ENCODE data around the gene TCTN2. TPM values are rescaled to one million over a fixed set of nuclear protein-coding genes. Genes with fewer than 3 reads are reported as not detected.

The TCTN2 gene
- total and polyA plus RNA-seq, 10 of the 15 experiments (the other 5 are each of a cell fraction or from before 2014, with no cell fraction given), result 0.55 to 5.5 (median 3.3) TPM

DNA sequence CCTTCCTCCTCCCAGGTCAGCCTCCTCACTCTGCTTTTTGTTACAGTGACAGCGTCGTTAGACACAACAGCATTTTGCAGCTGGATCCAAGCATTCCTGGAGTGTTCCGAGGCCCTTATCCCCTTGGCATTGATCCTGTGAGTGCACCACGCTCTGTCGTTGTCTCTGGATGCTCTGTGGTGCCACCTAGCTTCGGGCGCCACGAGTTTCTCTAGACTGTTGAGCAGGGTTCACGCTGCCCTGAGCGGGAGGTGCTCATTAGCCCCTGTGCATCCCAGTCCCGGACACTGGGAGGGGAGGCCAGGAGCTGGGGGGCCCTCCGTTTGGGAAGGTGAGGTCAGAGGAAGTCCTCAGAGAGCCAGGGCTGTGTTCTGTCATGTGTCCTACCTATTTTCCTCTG lies 73.9 kb downstream of the TCTN2 start (continued):
- TF ChIP-seq, protein P1, sequence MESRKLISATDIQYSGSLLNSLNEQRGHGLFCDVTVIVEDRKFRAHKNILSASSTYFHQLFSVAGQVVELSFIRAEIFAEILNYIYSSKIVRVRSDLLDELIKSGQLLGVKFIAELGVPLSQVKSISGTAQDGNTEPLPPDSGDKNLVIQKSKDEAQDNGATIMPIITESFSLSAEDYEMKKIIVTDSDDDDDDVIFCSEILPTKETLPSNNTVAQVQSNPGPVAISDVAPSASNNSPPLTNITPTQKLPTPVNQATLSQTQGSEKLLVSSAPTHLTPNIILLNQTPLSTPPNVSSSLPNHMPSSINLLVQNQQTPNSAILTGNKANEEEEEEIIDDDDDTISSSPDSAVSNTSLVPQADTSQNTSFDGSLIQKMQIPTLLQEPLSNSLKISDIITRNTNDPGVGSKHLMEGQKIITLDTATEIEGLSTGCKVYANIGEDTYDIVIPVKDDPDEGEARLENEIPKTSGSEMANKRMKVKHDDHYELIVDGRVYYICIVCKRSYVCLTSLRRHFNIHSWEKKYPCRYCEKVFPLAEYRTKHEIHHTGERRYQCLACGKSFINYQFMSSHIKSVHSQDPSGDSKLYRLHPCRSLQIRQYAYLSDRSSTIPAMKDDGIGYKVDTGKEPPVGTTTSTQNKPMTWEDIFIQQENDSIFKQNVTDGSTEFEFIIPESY (IDR thresholded peaks at IDR 0.05), result no peak
- TF ChIP-seq SIX5 (IDR thresholded peaks at IDR 0.05; ENCODE audit: low read depth, low read length, severe bottlenecking) (no peak), CHD1 (IDR thresholded peaks at IDR 0.05; ENCODE audit: low read depth, low read length) (no peak), ZNF207 (IDR thresholded peaks at IDR 0.05; ENCODE audit: borderline replicate concordance) (no peak), HDAC6 (IDR thresholded peaks at IDR 0.05; ENCODE audit: unreplicated experiment) (no peak)
- TF ChIP-seq, protein P2, sequence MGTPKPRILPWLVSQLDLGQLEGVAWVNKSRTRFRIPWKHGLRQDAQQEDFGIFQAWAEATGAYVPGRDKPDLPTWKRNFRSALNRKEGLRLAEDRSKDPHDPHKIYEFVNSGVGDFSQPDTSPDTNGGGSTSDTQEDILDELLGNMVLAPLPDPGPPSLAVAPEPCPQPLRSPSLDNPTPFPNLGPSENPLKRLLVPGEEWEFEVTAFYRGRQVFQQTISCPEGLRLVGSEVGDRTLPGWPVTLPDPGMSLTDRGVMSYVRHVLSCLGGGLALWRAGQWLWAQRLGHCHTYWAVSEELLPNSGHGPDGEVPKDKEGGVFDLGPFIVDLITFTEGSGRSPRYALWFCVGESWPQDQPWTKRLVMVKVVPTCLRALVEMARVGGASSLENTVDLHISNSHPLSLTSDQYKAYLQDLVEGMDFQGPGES (IDR thresholded peaks at IDR 0.05), result no peak

DNA sequence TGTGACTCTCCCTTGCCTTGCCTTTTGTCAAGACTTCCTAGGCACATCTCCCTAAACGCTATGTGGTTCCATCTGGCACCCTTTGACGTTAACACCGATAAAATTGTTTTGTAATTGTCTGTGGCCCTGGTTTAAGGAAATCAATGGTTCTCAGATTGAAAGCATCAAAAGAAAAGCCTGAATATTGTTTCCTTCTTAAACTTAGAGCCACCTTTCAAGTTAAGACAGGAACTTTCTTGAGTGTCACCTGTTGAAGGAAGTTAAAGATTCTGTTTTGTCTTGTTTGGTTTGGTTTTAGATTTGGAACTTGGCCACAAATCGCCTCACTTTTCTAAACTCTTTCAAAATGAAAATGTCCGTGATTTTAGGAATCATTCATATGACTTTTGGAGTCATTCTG lies 76.4 kb downstream of the TCTN2 start:
- no peak overlapping the region for H2AFZ ChIP-seq (ENCODE audit: control insufficient read depth, low read depth, low read length)
- ATAC-seq (no peak), DNase-seq (ENCODE audit: low read depth, low spot score) (no peak), FAIRE-seq (no peak)
- in situ Hi-C loops (cut with MboI), result no loop called here
- no peaks in the 10 kb centered on the region for H3K9me3 ChIP-seq (replicated peaks; ENCODE audit: control insufficient read depth, insufficient read depth, low read length)
- H3K27me3 ChIP-seq (replicated peaks in 1 of 2; ENCODE audit: control insufficient read depth in 2 of 2, insufficient read depth in 2 of 2, low read length in 1 of 2), result no peaks in the 10 kb centered on the region
- no peak overlapping the region for H3K9ac ChIP-seq (ENCODE audit: control insufficient read depth, insufficient read depth, low read length)
- H3K36me3 ChIP-seq (ENCODE audit: control insufficient read depth in 2 of 2, insufficient read depth in 2 of 2, low read length in 1 of 2), result peaks cover 13 to 29% of the 10 kb centered on the region in 2 experiments
- no peaks in the 10 kb centered on the region for H4K20me1 ChIP-seq (ENCODE audit: control insufficient read depth, insufficient read depth)
- CTCF ChIA-PET, result interaction anchor here (1.1 kb wide), 1 partner anchor 12 kb away, joined by 3 read pairs; no protein-coding TSS in a partner anchor
- intact Hi-C loops (cut with micrococcal nuclease; ENCODE audit: unreplicated experiment), result no loop called here
- no peak overlapping the region for H3K4me2 ChIP-seq (ENCODE audit: control insufficient read depth, insufficient read depth)
- no peaks in the 10 kb centered on the region for H3K79me2 ChIP-seq (ENCODE audit: control insufficient read depth, insufficient read depth, low read length)
- H3K27ac ChIP-seq (ENCODE audit: control insufficient read depth, insufficient read depth), result no peak overlapping the region
- TF ChIP-seq IKZF2 (IDR thresholded peaks at IDR 0.05) (no peak), STAT3 (IDR thresholded peaks at IDR 0.05; ENCODE audit: low read depth, low read length) (no peak), HDGF (IDR thresholded peaks at IDR 0.05) (no peak), FOS (IDR thresholded peaks at IDR 0.05; ENCODE audit: borderline replicate concordance, extremely low read depth, insufficient read length) (no peak), CREM (IDR thresholded peaks at IDR 0.05; ENCODE audit: low read depth) (no peak), GATAD2B (conservative IDR thresholded peaks at IDR 0.05; ENCODE audit: low read depth) (no peak), MEF2B (IDR thresholded peaks at IDR 0.05; ENCODE audit: partially characterized antibody, poor library complexity, severe bottlenecking) (no peak), MTA3 (IDR thresholded peaks at IDR 0.05; ENCODE audit: borderline replicate concordance, low read length) (no peak)
- TF ChIP-seq, protein P3, sequence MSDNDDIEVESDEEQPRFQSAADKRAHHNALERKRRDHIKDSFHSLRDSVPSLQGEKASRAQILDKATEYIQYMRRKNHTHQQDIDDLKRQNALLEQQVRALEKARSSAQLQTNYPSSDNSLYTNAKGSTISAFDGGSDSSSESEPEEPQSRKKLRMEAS (IDR thresholded peaks at IDR 0.05; ENCODE audit: low read depth, low read length), result no peak
- WGBS (ENCODE audit: insufficient coverage, insufficient replicate concordance, low lambda C conversion rate, missing lambda C conversion rate), result 86% methylated on average over 5 of the region's 5 CpGs
- RAD21 ChIA-PET (ENCODE audit: unreplicated experiment), result interaction anchor here (2.0 kb wide), 1 partner anchor 33 kb away, joined by 4 read pairs; no protein-coding TSS in a partner anchor
- BruUV-seq (replicated peaks), result no TSS peak
- no peak overlapping the region for H3K4me3 ChIP-seq
- POLR2A ChIA-PET, result interaction anchor here (1.0 kb wide), 1 partner anchor 9 kb away, joined by 3 read pairs; no protein-coding TSS in a partner anchor
- H3K4me1 ChIP-seq (ENCODE audit: control insufficient read depth, insufficient read depth, low read length), result peaks cover 8% of the 10 kb centered on the region; the same call in 1 of the 2 replicates
- SMC1A ChIA-PET (ENCODE audit: uncharacterized antibody, unreplicated experiment), result no interaction called here
